Measurements from ENCODE around the gene FAM228A.

FAM228A gene

GRCh38 chr2:24221343-24222050 lies 46.6 kb downstream of the FAM228A start:
- no peak for TF ChIP-seq FOXM1 (IDR thresholded peaks at IDR 0.05; ENCODE audit: borderline replicate concordance, low read depth)
- no peak for TF ChIP-seq TEAD4 (IDR thresholded peaks at IDR 0.05)
- no peak for TF ChIP-seq USF1 (IDR thresholded peaks at IDR 0.05)
- no peak for TF ChIP-seq MAX (IDR thresholded peaks at IDR 0.05)
- TF ChIP-seq NFIC (IDR thresholded peaks at IDR 0.05), result no peak
- no peak for TF ChIP-seq YY1 (IDR thresholded peaks at IDR 0.05; ENCODE audit: low read depth)
- TF ChIP-seq CREB1 (IDR thresholded peaks at IDR 0.05; ENCODE audit: low read depth), result no peak
- no peak for TF ChIP-seq REST (IDR thresholded peaks at IDR 0.05; ENCODE audit: low read depth)
- no peak for TF ChIP-seq RAD21 (IDR thresholded peaks at IDR 0.05; ENCODE audit: low read depth)
- no peak for TF ChIP-seq CEBPB (IDR thresholded peaks at IDR 0.05)
- no peak for TF ChIP-seq EP300 (IDR thresholded peaks at IDR 0.05; ENCODE audit: borderline replicate concordance)
- TF ChIP-seq TCF12 (IDR thresholded peaks at IDR 0.05; ENCODE audit: low read depth), result no peak
- TF ChIP-seq EGR1 (IDR thresholded peaks at IDR 0.05), result no peak
- TF ChIP-seq TAF1 (IDR thresholded peaks at IDR 0.05; ENCODE audit: low read depth), result no peak
- TF ChIP-seq ZBTB7A (IDR thresholded peaks at IDR 0.05; ENCODE audit: low read depth), result no peak

- TF ChIP-seq YY1 (IDR thresholded peaks at IDR 0.05; ENCODE audit: low read depth) (no peak), NFIC (IDR thresholded peaks at IDR 0.05) (no peak), REST (IDR thresholded peaks at IDR 0.05; ENCODE audit: low read depth) (no peak), RAD21 (IDR thresholded peaks at IDR 0.05; ENCODE audit: low read depth) (no peak), EP300 (IDR thresholded peaks at IDR 0.05; ENCODE audit: borderline replicate concordance) (no peak), MAX (IDR thresholded peaks at IDR 0.05) (no peak), TEAD4 (IDR thresholded peaks at IDR 0.05) (no peak), CREB1 (IDR thresholded peaks at IDR 0.05; ENCODE audit: low read depth) (no peak), EGR1 (IDR thresholded peaks at IDR 0.05) (no peak), CEBPB (IDR thresholded peaks at IDR 0.05) (no peak), TCF12 (IDR thresholded peaks at IDR 0.05; ENCODE audit: low read depth) (no peak), TAF1 (IDR thresholded peaks at IDR 0.05; ENCODE audit: low read depth) (no peak), ZBTB7A (IDR thresholded peaks at IDR 0.05; ENCODE audit: low read depth) (no peak), USF1 (IDR thresholded peaks at IDR 0.05) (no peak), FOXM1 (IDR thresholded peaks at IDR 0.05; ENCODE audit: borderline replicate concordance, low read depth) (no peak)
Measured at GRCh38 chr2:24222946-24223345, 48.1 kb downstream of the FAM228A start.

GRCh38 chr2:24225499-24226242 lies 50.8 kb downstream of the FAM228A start:
- no peak for TF ChIP-seq REST (IDR thresholded peaks at IDR 0.05; ENCODE audit: low read depth)
- TF ChIP-seq YY1 (IDR thresholded peaks at IDR 0.05; ENCODE audit: low read depth), result no peak
- TF ChIP-seq CREB1 (IDR thresholded peaks at IDR 0.05; ENCODE audit: low read depth), result no peak
- no peak for TF ChIP-seq USF1 (IDR thresholded peaks at IDR 0.05)
- no peak for TF ChIP-seq MAX (IDR thresholded peaks at IDR 0.05)
- TF ChIP-seq TCF12 (IDR thresholded peaks at IDR 0.05; ENCODE audit: low read depth), result no peak
- TF ChIP-seq EGR1 (IDR thresholded peaks at IDR 0.05), result no peak
- no peak for TF ChIP-seq ZBTB7A (IDR thresholded peaks at IDR 0.05; ENCODE audit: low read depth)
- no peak for TF ChIP-seq RAD21 (IDR thresholded peaks at IDR 0.05; ENCODE audit: low read depth)
- no peak for TF ChIP-seq TAF1 (IDR thresholded peaks at IDR 0.05; ENCODE audit: low read depth)
- TF ChIP-seq EP300 (IDR thresholded peaks at IDR 0.05; ENCODE audit: borderline replicate concordance), result no peak
- TF ChIP-seq FOXM1 (IDR thresholded peaks at IDR 0.05; ENCODE audit: borderline replicate concordance, low read depth), result no peak
- no peak for TF ChIP-seq CEBPB (IDR thresholded peaks at IDR 0.05)

Measured in Ishikawa (cell line).